Measurements from ENCODE around the gene CNTNAP4. TPM values are rescaled to one million over a fixed set of nuclear protein-coding genes. Genes with fewer than 3 reads are reported as not detected.

CNTNAP4 gene
- total RNA-seq, 1 experiment from 2014 or later, result not detected

DNA sequence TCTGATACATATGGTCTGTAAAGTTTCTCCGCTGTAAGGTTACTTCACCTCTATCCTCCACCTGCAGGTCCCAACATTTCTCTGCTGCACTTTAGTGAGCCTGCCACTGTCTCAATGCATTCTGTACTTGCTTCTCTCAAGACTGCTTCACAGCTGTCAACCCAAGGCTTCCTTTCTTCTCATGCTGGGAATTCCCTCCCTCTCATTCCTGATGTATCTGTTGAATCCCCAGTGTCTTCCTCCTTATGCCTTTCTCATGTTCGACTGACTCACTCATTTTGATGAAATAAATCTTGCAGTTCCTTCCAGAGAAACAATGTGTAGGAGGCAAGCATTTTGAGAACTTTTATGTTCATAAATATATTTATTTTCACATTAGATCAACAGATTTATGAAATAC lies 288.3 kb downstream of the CNTNAP4 start:
- H2BK15ac ChIP-seq (ENCODE audit: low read depth, low read length), result no peak overlapping the region
- H3K9ac ChIP-seq (ENCODE audit: extremely low read depth, insufficient read length, low read length), result no peak overlapping the region
- no peaks in the 10 kb centered on the region; a peak in 1 of 5 replicates for H3K9me3 Mint-ChIP-seq
- no peak overlapping the region for H3K14ac ChIP-seq (ENCODE audit: insufficient read depth, low read length)
- H3K27ac ChIP-seq (ENCODE audit: insufficient read length, low read depth, low read length), result no peak overlapping the region
- no peak overlapping the region for H2BK20ac ChIP-seq (ENCODE audit: low read depth, low read length, poor library complexity, severe bottlenecking)
- no peak overlapping the region for H2BK12ac ChIP-seq (ENCODE audit: insufficient read length, low read depth, low read length)
- H2BK5ac ChIP-seq (ENCODE audit: insufficient read length, low read length), result no peak overlapping the region
- H3K27ac Mint-ChIP-seq, result no peak overlapping the region
- no peak overlapping the region for H2AK5ac ChIP-seq (ENCODE audit: insufficient read length, low read length)
- peaks cover 18% of the 10 kb centered on the region for H3K27me3 Mint-ChIP-seq (ENCODE audit: low read depth)
- no peaks in the 10 kb centered on the region for H4K20me1 ChIP-seq (ENCODE audit: control insufficient read depth, insufficient read depth, insufficient read length)
- H3K4me2 ChIP-seq (ENCODE audit: insufficient read depth, insufficient read length, low read length), result no peak overlapping the region
- H3K4ac ChIP-seq (ENCODE audit: low read depth, low read length), result no peak overlapping the region
- H3K4me1 ChIP-seq (ENCODE audit: insufficient read depth, low read length), result no peaks in the 10 kb centered on the region
- H3K36me3 Mint-ChIP-seq (ENCODE audit: insufficient read depth in 1 of 3, low read depth in 3 of 3), result no peaks in the 10 kb centered on the region
- H3K79me1 ChIP-seq (ENCODE audit: insufficient read depth, low read depth, low read length, poor library complexity, severe bottlenecking), result no peaks in the 10 kb centered on the region
- no peak overlapping the region for H2BK120ac ChIP-seq (ENCODE audit: low read depth, low read length, poor library complexity, severe bottlenecking)
- no peaks in the 10 kb centered on the region for H3K27me3 ChIP-seq (ENCODE audit: insufficient read depth, low read length)
- no peak overlapping the region for H2AFZ ChIP-seq (ENCODE audit: low read length)
- no peak overlapping the region for H3K23ac ChIP-seq (ENCODE audit: insufficient read length, low read depth, low read length)
- H3K79me2 ChIP-seq (ENCODE audit: insufficient read depth, low read length), result no peaks in the 10 kb centered on the region
- WGBS (ENCODE audit: extremely low coverage, insufficient read length, low lambda C conversion rate), result no CpG with 5 or more reads among the region's 2 CpGs
- no peak for TF ChIP-seq CTCF (conservative IDR thresholded peaks at IDR 0.05)
- no peak overlapping the region for H3K18ac ChIP-seq (ENCODE audit: insufficient read length, low read depth, low read length)
- DNase-seq, result no peak
- no peaks in the 10 kb centered on the region for H3K4me1 Mint-ChIP-seq
- no peak overlapping the region for H4K8ac ChIP-seq (replicated peaks; ENCODE audit: insufficient read length, low read depth, low read length)
- no peak overlapping the region for H3K4me3 Mint-ChIP-seq
- no peak overlapping the region for H3K56ac ChIP-seq (ENCODE audit: insufficient read length, low read depth, low read length)
- H3K9me3 ChIP-seq (ENCODE audit: control insufficient read depth, low read depth, low read length), result no peaks in the 10 kb centered on the region
- H4K91ac ChIP-seq (ENCODE audit: insufficient read length, low read depth, low read length), result no peak overlapping the region
- no peaks in the 10 kb centered on the region for H3K23me2 ChIP-seq (ENCODE audit: insufficient read length, low read depth, low read length, poor library complexity, severe bottlenecking)
- no peak overlapping the region for H4K5ac ChIP-seq (ENCODE audit: insufficient read length, low read depth, low read length)
- no peak overlapping the region for H3T11ph ChIP-seq (ENCODE audit: low read length)

Data from H9 (cell line).